OCI-LY1 (cell line): ENCODE results near the gene NHLRC3.

Experiments used
- CTCF ChIP-seq: fragments of 200-600 bp; sonication (generic), shearing (Covaris generic); IDR thresholded peaks from 2 replicates; pipeline ENCODE4 v1.5.1; 2017; ENCODE audit warnings: mild to moderate bottlenecking, antibody characterized with exemption, low read length, moderate library complexity, mixed read lengths
- EZH2 ChIP-seq: fragments of 200-600 bp; sonication (generic), shearing (Covaris generic); IDR thresholded peaks from 2 replicates; pipeline ENCODE4 v1.8.0; 2017; ENCODE audit warnings: borderline replicate concordance, mixed run types, mild to moderate bottlenecking, antibody characterized with exemption, low read length, moderate library complexity, mixed read lengths

- TF ChIP-seq EZH2 (no peak), CTCF (no peak)
These were observed 17.3 kb upstream of the NHLRC3 start for GRCh38 chr13:39020853-39021462.
